ENCODE results near the gene UGGT1. TPM values are rescaled to one million over a fixed set of nuclear protein-coding genes. Genes with fewer than 3 reads are reported as not detected.

UGGT1 gene
- total RNA-seq, 1 experiment from 2014 or later, result 55.9 TPM

DNA sequence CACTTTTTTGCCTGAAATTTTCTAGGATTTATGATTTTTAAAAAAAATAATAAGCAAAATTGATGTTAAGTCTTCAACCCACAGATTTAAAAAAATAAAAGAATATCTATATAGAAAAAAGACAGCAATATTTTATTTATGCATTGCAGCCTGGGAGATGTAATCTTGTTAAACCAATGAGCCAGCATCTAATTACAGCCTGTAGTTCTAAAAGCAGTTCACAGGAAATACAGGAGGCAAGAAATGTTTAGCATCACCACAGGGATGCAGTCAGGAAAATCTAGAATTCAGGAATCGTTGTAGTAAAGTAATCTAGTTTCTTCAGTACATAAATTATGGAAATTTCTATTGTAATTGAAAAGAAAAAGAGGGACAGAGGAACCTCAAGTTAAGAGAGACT is 17.2 kb downstream of the UGGT1 start:
- Histone ChIP-seq H3K79me2 (ENCODE audit: insufficient read depth, low read length) (no peaks in the 10 kb centered on the region), H3K9ac (ENCODE audit: extremely low read depth, insufficient read length, low read length) (no peak overlapping the region), H3K23ac (ENCODE audit: insufficient read length, low read depth, low read length) (no peak overlapping the region), H2AK5ac (ENCODE audit: insufficient read length, low read length) (no peak overlapping the region), H2BK12ac (ENCODE audit: insufficient read length, low read depth, low read length) (no peak overlapping the region), H2AFZ (ENCODE audit: low read length) (no peak overlapping the region), H3K27ac (ENCODE audit: insufficient read length, low read depth, low read length) (no peak overlapping the region), H3K4me1 (ENCODE audit: insufficient read depth, low read length) (no peaks in the 10 kb centered on the region), H4K20me1 (ENCODE audit: control insufficient read depth, insufficient read depth, insufficient read length) (no peaks in the 10 kb centered on the region), H3K27me3 (ENCODE audit: insufficient read depth, low read length) (no peaks in the 10 kb centered on the region), H3K79me1 (ENCODE audit: insufficient read depth, low read depth, low read length, poor library complexity, severe bottlenecking) (peaks cover 3% of the 10 kb centered on the region), H4K8ac (replicated peaks; ENCODE audit: insufficient read length, low read depth, low read length) (no peak overlapping the region), H4K91ac (ENCODE audit: insufficient read length, low read depth, low read length) (no peak overlapping the region), H3K14ac (ENCODE audit: insufficient read depth, low read length) (no peak overlapping the region), H4K5ac (ENCODE audit: insufficient read length, low read depth, low read length) (no peak overlapping the region), H3K56ac (ENCODE audit: insufficient read length, low read depth, low read length) (no peak overlapping the region), H3K18ac (ENCODE audit: insufficient read length, low read depth, low read length) (no peak overlapping the region), H3K4ac (ENCODE audit: low read depth, low read length) (no peak overlapping the region), H2BK20ac (ENCODE audit: low read depth, low read length, poor library complexity, severe bottlenecking) (no peak overlapping the region), H2BK120ac (ENCODE audit: low read depth, low read length, poor library complexity, severe bottlenecking) (no peak overlapping the region), H3K9me3 (ENCODE audit: control insufficient read depth, low read depth, low read length) (no peaks in the 10 kb centered on the region), H3K23me2 (ENCODE audit: insufficient read length, low read depth, low read length, poor library complexity, severe bottlenecking) (no peaks in the 10 kb centered on the region), H3K4me2 (ENCODE audit: insufficient read depth, insufficient read length, low read length) (no peak overlapping the region), H2BK15ac (ENCODE audit: low read depth, low read length) (no peak overlapping the region), H3T11ph (ENCODE audit: low read length) (no peak overlapping the region), H2BK5ac (ENCODE audit: insufficient read length, low read length) (no peak overlapping the region)
- no peaks in the 10 kb centered on the region for H3K4me1 Mint-ChIP-seq
- WGBS (ENCODE audit: extremely low coverage, insufficient read length, low lambda C conversion rate), result no CpG with 5 or more reads among the region's 1 CpG
- no peak overlapping the region for H3K4me3 Mint-ChIP-seq
- TF ChIP-seq, protein P1, sequence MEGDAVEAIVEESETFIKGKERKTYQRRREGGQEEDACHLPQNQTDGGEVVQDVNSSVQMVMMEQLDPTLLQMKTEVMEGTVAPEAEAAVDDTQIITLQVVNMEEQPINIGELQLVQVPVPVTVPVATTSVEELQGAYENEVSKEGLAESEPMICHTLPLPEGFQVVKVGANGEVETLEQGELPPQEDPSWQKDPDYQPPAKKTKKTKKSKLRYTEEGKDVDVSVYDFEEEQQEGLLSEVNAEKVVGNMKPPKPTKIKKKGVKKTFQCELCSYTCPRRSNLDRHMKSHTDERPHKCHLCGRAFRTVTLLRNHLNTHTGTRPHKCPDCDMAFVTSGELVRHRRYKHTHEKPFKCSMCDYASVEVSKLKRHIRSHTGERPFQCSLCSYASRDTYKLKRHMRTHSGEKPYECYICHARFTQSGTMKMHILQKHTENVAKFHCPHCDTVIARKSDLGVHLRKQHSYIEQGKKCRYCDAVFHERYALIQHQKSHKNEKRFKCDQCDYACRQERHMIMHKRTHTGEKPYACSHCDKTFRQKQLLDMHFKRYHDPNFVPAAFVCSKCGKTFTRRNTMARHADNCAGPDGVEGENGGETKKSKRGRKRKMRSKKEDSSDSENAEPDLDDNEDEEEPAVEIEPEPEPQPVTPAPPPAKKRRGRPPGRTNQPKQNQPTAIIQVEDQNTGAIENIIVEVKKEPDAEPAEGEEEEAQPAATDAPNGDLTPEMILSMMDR (conservative IDR thresholded peaks at IDR 0.05), result no peak
- H3K9me3 Mint-ChIP-seq, result no peaks in the 10 kb centered on the region
- H3K27ac Mint-ChIP-seq, result no peak overlapping the region
- no peaks in the 10 kb centered on the region for H3K27me3 Mint-ChIP-seq (ENCODE audit: low read depth)
- DNase-seq, result no peak
- peaks cover 9 to 39% (median 32%) of the 10 kb centered on the region in 3 experiments; a peak in 6 of 7 replicates for H3K36me3 Mint-ChIP-seq (ENCODE audit: insufficient read depth in 1 of 3, low read depth in 3 of 3)

All from H9 (cell line).